Suprapubic skin (tissue), 4 donors: ENCODE results near the gene AUTS2.

Experiments
- CTCF ChIP-seq, 2 donors: fragments of 200-600 bp in 1 of 2; fragments of 450-650 bp in 1 of 2; sonication (generic) in 1 of 2; IDR thresholded peaks; one replicate each; pipeline ENCODE4 v1.5.1; 2016 to 2019; ENCODE audit warnings: antibody characterized with exemption in 2 of 2, mild to moderate bottlenecking in 1 of 2, moderate library complexity in 1 of 2
- EP300 ChIP-seq: sonication (generic); formaldehyde crosslinking; IDR thresholded peaks from one replicate; pipeline ENCODE4 v1.6.1; 2017; ENCODE audit warnings: antibody characterized with exemption
- POLR2AphosphoS5 ChIP-seq, 3 donors: sonication (generic); formaldehyde crosslinking; IDR thresholded peaks; one replicate each; pipeline ENCODE4 v1.6.1; 2017; ENCODE audit warnings: antibody characterized with exemption in 3 of 3

- TF ChIP-seq POLR2AphosphoS5 (IDR thresholded peaks at IDR 0.05) = no peak
- TF ChIP-seq EP300 = no peak
- TF ChIP-seq CTCF (IDR thresholded peaks at IDR 0.05) = no peak
Observed at GRCh38 chr7:70384891-70385290, 786.6 kb downstream of the AUTS2 start.
